Heart left ventricle (tissue), 16 donors: ENCODE measurements around the gene CNOT4. TPM values are rescaled to one million over a fixed set of nuclear protein-coding genes. Genes with fewer than 3 reads are reported as not detected.

ENCODE experiments used
- ATAC-seq, 4 donors: fragments of 200-7000 bp; cut with Tn5 transposase; one replicate each; pipeline ENCODE4 v1.9.1; 2020 to 2022; ENCODE audit warnings: moderate library complexity in 4 of 4, mild to moderate bottlenecking in 3 of 4, moderate number of reproducible peaks in 1 of 4
- DNase-seq, 5 donors: peaks; one replicate each; pipeline ENCODE4 v3.0.0-alpha.2; 2020
- H3K27ac ChIP-seq, 12 donors: fragments of 200-600 bp; sonication (generic) in 4 of 12; one replicate each; pipeline versions ENCODE4 v1.5.0 to v1.8.0; 2016 to 2022; ENCODE audit warnings: mild to moderate bottlenecking in 2 of 12
- H3K27me3 ChIP-seq, 9 donors: fragments of 200-600 bp; sonication (generic) in 2 of 9; one replicate each; pipeline versions ENCODE4 v1.5.1 to v1.8.0; 2016 to 2022; ENCODE audit warnings: mild to moderate bottlenecking in 3 of 9
- H3K36me3 ChIP-seq, 9 donors: fragments of 200-600 bp; sonication (generic) in 2 of 9; one replicate each; pipeline versions ENCODE4 v1.5.0 to v1.8.0; 2018 to 2022; ENCODE audit warnings: mild to moderate bottlenecking in 2 of 9
- H3K4me1 ChIP-seq, 12 donors: fragments of 200-600 bp; sonication (generic) in 4 of 12; one replicate each; pipeline versions ENCODE4 v1.5.0 to v1.8.0; 2016 to 2022; ENCODE audit warnings: mild to moderate bottlenecking in 3 of 12
- H3K4me3 ChIP-seq, 12 donors: fragments of 200-600 bp; sonication (generic) in 4 of 12; one replicate each; pipeline versions ENCODE4 v1.5.0 to v1.8.0; 2017 to 2022; ENCODE audit warnings: mild to moderate bottlenecking in 9 of 12, moderate library complexity in 4 of 12
- H3K9me3 ChIP-seq, 12 donors: fragments of 200-600 bp; sonication (generic) in 4 of 12; one replicate each; pipeline versions ENCODE4 v1.5.0 to v1.8.0; 2016 to 2022; ENCODE audit warnings: mild to moderate bottlenecking in 1 of 12
- CTCF ChIP-seq, 12 donors: fragments of 200-600 bp; sonication (generic) in 4 of 12; IDR thresholded peaks; one replicate each; pipeline versions ENCODE4 v1.5.0 to v1.8.0; 2018 to 2022; ENCODE audit warnings: antibody characterized with exemption in 12 of 12, mild to moderate bottlenecking in 5 of 12
- POLR2A ChIP-seq, 2 donors: fragments of 450-650 bp; IDR thresholded peaks; one replicate each; pipeline ENCODE4 v1.6.1; 2017; ENCODE audit warnings: antibody characterized with exemption in 2 of 2, mild to moderate bottlenecking in 2 of 2, moderate library complexity in 2 of 2
- WGBS, 4 donors: extraction: QIAGEN DNeasy Blood & Tissue Kit in 2 of 4; methylation state at CpG; one replicate each; pipeline versions ENCODE4 v1.1.5 to v1.1.7; 2013 to 2018; 5-methylcytosine and 5-hydroxymethylcytosine counted together
- intact Hi-C, 10 donors: fragments of 100-400 bp; cut with DNase I; formaldehyde crosslinking; loops; one replicate each; pipeline versions ENCODE4 v1.11.1 to v1.14.2; 2022
- polyA plus RNA-seq, 2 donors: library from polyadenylated mRNA; stranded (reverse); fragments of 200-250 nt; gene quantifications; one replicate each; pipeline ENCODE4 v1.2.3, GENCODE V29; 2013
- total RNA-seq, 9 donors: library from RNA; depleted of rRNA in 2 of 9; stranded (reverse); fragments of >200 nt in 2 of 9; fragmentation: NEBNext Ultra II Directional in 3 of 9; extraction: Animal tissue kit (Norgen Biotek cat#: 25700) in 3 of 9; gene quantifications; one replicate each; pipeline versions ENCODE4 v1.1.0 to v1.2.4, GENCODE V29; 2016 to 2023
- donor health status: ischemic (EF 13 %, LVEDD 7.1; RV severe dilation, severe dysfunction).
- donor health status: healthy with polysubstance abuse.
- donor health status: DM: no; HTN: yes; CAD: no.
- donor health status: DM: no; HTN: no; CAD: no.
- donor health status: ischemic (EF 25% LVEDD 6.9; RV normal size, moderate dysfunction).
- donor health status: ischemic (EF 25% LVEDD 5.7; RV mildly dilated, moderate dysfunction).
- donor health status: healthy.
- donor health status: DM: yes; HTN: yes; CAD: no.
- donor health status: ischemic (EF 35%, LVEDD 5.7; RV mildly dilated, moderate dysfunction).
- donor health status: nonischemic (EF 11% LVEDD 7.7; RV severe dilation, severe dysfunction).
- donor health status: DM: yes; HTN: yes; CAD: no.
- donor health status: PGD.
- donor health status: ischemic (EF 29% LVEDD 5.4; RV normal size, mild dysfunction).
- donor health status: nonischemic (EF 23%, LVEDD 6.1; RV moderate dilation, normal function).

The CNOT4 gene
- total and polyA plus RNA-seq, 11 donors = 7.9 to 29.2 (median 23.7) TPM

DNA sequence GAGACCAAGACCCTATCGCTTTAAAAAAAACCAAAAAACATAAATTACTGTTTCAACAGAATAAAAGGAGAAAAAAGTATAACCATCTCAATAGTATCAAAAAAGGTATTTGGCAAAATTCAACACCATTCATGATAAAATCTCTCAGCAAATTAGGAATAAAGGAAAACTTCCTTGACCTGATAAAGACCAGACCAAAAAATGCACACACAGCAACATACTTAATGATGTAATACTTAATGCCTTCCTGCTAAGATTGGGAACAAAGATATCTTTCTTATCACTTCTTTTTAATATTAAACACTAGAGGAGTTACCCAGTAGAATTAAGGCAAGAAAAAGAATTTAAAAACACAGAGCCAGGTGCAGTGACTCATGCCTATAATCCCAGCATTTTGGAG, 79.3 kb downstream of the CNOT4 start:
- Histone ChIP-seq H3K36me3 (peaks cover 0 to 19% (median 0%) of the 10 kb centered on the region in 9 donors), H3K4me1 (peaks cover 0 to 30% (median 2%) of the 10 kb centered on the region in 12 donors), H3K27ac (no peak overlapping the region), H3K27me3 (no peaks in the 10 kb centered on the region), H3K4me3 (no peak overlapping the region), H3K9me3 (peaks cover 0 to 11% (median 0%) of the 10 kb centered on the region in 12 donors)
- no peak for TF ChIP-seq POLR2A (IDR thresholded peaks at IDR 0.05)
- no peak for TF ChIP-seq CTCF (IDR thresholded peaks at IDR 0.05)
- WGBS, 4 donors = 89 to 100% (median 96%) methylated on average over 1 of the region's 1 CpG
- DNase-seq = no peak
- no peak for ATAC-seq
- intact Hi-C loops = no loop called here

- H3K4me1 ChIP-seq = peaks cover 0 to 34% (median 2%) of the 10 kb centered on the region in 12 donors
- 60 to 84% (median 72%) methylated on average over 1 of the region's 1 CpG for WGBS, 4 donors
- no peaks in the 10 kb centered on the region for H3K9me3 ChIP-seq
- intact Hi-C loops = no loop called here
- no peak overlapping the region for H3K4me3 ChIP-seq
- no peaks in the 10 kb centered on the region for H3K27me3 ChIP-seq
- ATAC-seq (no peak), DNase-seq (no peak)
- H3K36me3 ChIP-seq = peaks cover 0 to 5% (median 0%) of the 10 kb centered on the region in 9 donors
- no peak overlapping the region for H3K27ac ChIP-seq
- TF ChIP-seq POLR2A (IDR thresholded peaks at IDR 0.05) = no peak
These were observed 81.0 kb downstream of the CNOT4 start for GRCh38 chr7:135428879-135429278.

DNA sequence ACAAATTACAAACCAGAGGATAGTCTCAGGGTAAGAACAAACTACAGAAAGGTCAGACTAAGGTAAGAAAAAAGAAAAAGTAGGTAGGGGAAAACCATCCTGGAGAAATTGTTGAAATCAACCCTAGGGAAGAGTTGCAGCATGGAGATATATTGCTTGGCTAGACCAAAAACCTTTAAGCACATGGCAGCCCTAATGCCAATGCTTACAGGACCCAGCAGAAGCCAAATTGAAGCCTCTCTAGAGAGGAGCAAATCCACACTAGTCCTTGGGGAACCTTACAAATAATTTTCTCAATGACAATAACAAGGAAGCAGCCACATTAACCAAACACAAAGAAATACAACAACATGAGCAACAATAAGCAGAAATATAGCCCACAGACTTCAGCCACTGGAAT, 81.9 kb downstream of the CNOT4 start:
- DNase-seq (no peak), ATAC-seq (no peak)
- no peak for TF ChIP-seq CTCF (IDR thresholded peaks at IDR 0.05)
- TF ChIP-seq POLR2A (IDR thresholded peaks at IDR 0.05) = no peak
- H3K4me1 ChIP-seq = peaks cover 0 to 34% (median 3%) of the 10 kb centered on the region in 12 donors
- H3K27ac ChIP-seq = no peak overlapping the region
- H3K27me3 ChIP-seq = no peaks in the 10 kb centered on the region
- no peak overlapping the region for H3K4me3 ChIP-seq
- peaks cover 0 to 5% (median 0%) of the 10 kb centered on the region in 9 donors for H3K36me3 ChIP-seq
- intact Hi-C loops = no loop called here
- no peaks in the 10 kb centered on the region for H3K9me3 ChIP-seq

DNA sequence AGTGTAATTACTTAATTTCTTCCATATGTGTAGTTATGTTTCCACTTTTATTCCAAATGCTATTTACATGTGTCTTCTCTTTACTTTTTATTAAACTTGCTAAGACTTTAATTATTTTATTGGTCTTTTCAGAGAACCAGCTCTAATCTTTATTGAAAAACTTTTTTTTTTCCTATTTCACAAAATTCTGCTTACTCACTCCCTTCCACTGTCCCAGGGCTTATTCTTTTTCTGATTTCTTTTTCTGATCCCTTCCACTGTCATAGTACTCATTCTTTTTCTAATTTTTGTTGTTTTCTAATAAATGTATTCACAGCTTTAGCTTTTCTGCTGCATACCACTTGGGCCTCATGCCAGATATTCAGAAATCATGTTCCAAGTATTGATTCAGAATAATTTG, 82.7 kb downstream of the CNOT4 start:
- Histone ChIP-seq H3K4me3 (no peak overlapping the region), H3K4me1 (peaks cover 0 to 34% (median 3%) of the 10 kb centered on the region in 12 donors), H3K36me3 (peaks cover 0 to 3% (median 0%) of the 10 kb centered on the region in 9 donors), H3K27ac (no peak overlapping the region), H3K9me3 (no peaks in the 10 kb centered on the region), H3K27me3 (no peaks in the 10 kb centered on the region)
- intact Hi-C loops = no loop called here
- no peak for ATAC-seq
- TF ChIP-seq POLR2A (IDR thresholded peaks at IDR 0.05) = no peak
- no peak for DNase-seq

GRCh38 chr7:135425036-135425435, 84.9 kb downstream of the CNOT4 start:
- DNase-seq = no peak
- intact Hi-C loops = no loop called here
- 86 to 92% (median 89%) methylated on average over 2 of the region's 2 CpGs for WGBS, 4 donors
- peaks cover 0 to 32% (median 2%) of the 10 kb centered on the region in 12 donors for H3K4me1 ChIP-seq
- H3K36me3 ChIP-seq = peaks cover 0 to 11% (median 0%) of the 10 kb centered on the region in 9 donors
- H3K27me3 ChIP-seq = no peaks in the 10 kb centered on the region
- H3K27ac ChIP-seq = no peak overlapping the region
- no peaks in the 10 kb centered on the region for H3K9me3 ChIP-seq
- no peak for TF ChIP-seq POLR2A (IDR thresholded peaks at IDR 0.05)
- TF ChIP-seq CTCF (IDR thresholded peaks at IDR 0.05) = no peak
- ATAC-seq = no peak
- H3K4me3 ChIP-seq = no peak overlapping the region
